WTC11 (cell line): ENCODE data around the gene WFDC12. TPM values are rescaled to one million over a fixed set of nuclear protein-coding genes. Genes with fewer than 3 reads are reported as not detected.

ENCODE experiments used
- ATAC-seq: fragments of 200-7000 bp; cut with Tn5 transposase; 2 replicates; pipeline ENCODE4 v1.10.0; 2021; ENCODE audit warnings: mild to moderate bottlenecking, moderate library complexity
- CTCF ChIA-PET: fragments of 300-600 bp; sonication (Branson Sonifier 250); formaldehyde crosslinking; loops from one replicate; lab custom pipeline; 2021; ENCODE audit warnings: antibody characterized with exemption; lab: Charles Lee
- POLR2A ChIA-PET: fragments of 350-600 bp; sonication (Branson Sonifier 250); formaldehyde crosslinking; loops from one replicate; lab custom pipeline; 2021; ENCODE audit warnings: antibody characterized with exemption; lab: Charles Lee
- DNase-seq: peaks from one replicate; pipeline ENCODE4 v3.0.0; 2021; ENCODE audit warnings: low spot score
- H3K27ac Mint-ChIP-seq: 2 replicates; pipeline ENCODE4 v1.8.0; 2021; ENCODE audit warnings: mixed read lengths
- H3K27me3 Mint-ChIP-seq: 2 replicates; pipeline ENCODE4 v1.8.0; 2021; ENCODE audit warnings: low read depth, mild to moderate bottlenecking, moderate library complexity, mixed read lengths
- H3K36me3 Mint-ChIP-seq: 2 replicates; pipeline ENCODE4 v1.8.0; 2021; ENCODE audit warnings: mixed read lengths
- H3K4me1 Mint-ChIP-seq: 2 replicates; pipeline ENCODE4 v1.8.0; 2022; ENCODE audit warnings: mixed read lengths
- H3K4me3 Mint-ChIP-seq: 2 replicates; pipeline ENCODE4 v1.8.0; 2021; ENCODE audit warnings: mild to moderate bottlenecking, moderate library complexity, mixed read lengths
- H3K9me3 Mint-ChIP-seq: 2 replicates; pipeline ENCODE4 v1.8.0; 2021; ENCODE audit warnings: mixed read lengths
- CREM ChIP-seq: sonication (generic); formaldehyde crosslinking; IDR thresholded peaks from 2 replicates; pipeline ENCODE4 v1.8.1; 2022; ENCODE audit warnings: mild to moderate bottlenecking, missing genetic modification reagents, moderate library complexity
- EMX1 ChIP-seq: fragments of 250-450 bp; sonication (Bioruptor Pico); IDR thresholded peaks from 2 replicates; pipeline ENCODE4 v1.8.0; 2021; ENCODE audit warnings: mild to moderate bottlenecking
- GTF2I ChIP-seq: fragments of 250-450 bp; sonication (Bioruptor Pico); conservative IDR thresholded peaks from 2 replicates; pipeline ENCODE4 v1.4.0; 2021; ENCODE audit warnings: mild to moderate bottlenecking
- JUN ChIP-seq: sonication (generic); formaldehyde crosslinking; IDR thresholded peaks from 2 replicates; pipeline ENCODE4 v1.8.0; 2023; ENCODE audit warnings: mild to moderate bottlenecking, missing genetic modification reagents
- KAT7 ChIP-seq: sonication (generic); formaldehyde crosslinking; IDR thresholded peaks from 2 replicates; pipeline ENCODE4 v1.8.1; 2023; ENCODE audit warnings: missing genetic modification reagents, mild to moderate bottlenecking, borderline replicate concordance
- ZNF121 ChIP-seq: sonication (generic); formaldehyde crosslinking; IDR thresholded peaks from 2 replicates; pipeline ENCODE4 v1.8.0; 2023; ENCODE audit warnings: missing genetic modification reagents
- ZNF138 ChIP-seq: sonication (generic); formaldehyde crosslinking; conservative IDR thresholded peaks from 2 replicates; pipeline ENCODE4 v1.8.1; 2022; ENCODE audit warnings: mild to moderate bottlenecking, moderate library complexity, missing genetic modification reagents
- ZNF317 ChIP-seq: sonication (generic); formaldehyde crosslinking; IDR thresholded peaks from 2 replicates; pipeline ENCODE4 v1.8.1; 2023; ENCODE audit warnings: low read depth, mild to moderate bottlenecking, moderate library complexity, missing genetic modification reagents, borderline replicate concordance
- ZNF396 ChIP-seq: fragments of 250-450 bp; sonication (Bioruptor Pico); IDR thresholded peaks from 2 replicates; pipeline ENCODE4 v1.8.0; 2021; ENCODE audit warnings: mild to moderate bottlenecking, moderate library complexity, borderline replicate concordance
- ZNF416 ChIP-seq: fragments of 250-450 bp; sonication (Bioruptor Pico); IDR thresholded peaks from 2 replicates; pipeline ENCODE4 v1.9.0; 2021; ENCODE audit warnings: mild to moderate bottlenecking, inconsistent platforms
- ZNF671 ChIP-seq: fragments of 250-450 bp; sonication (Bioruptor Pico); IDR thresholded peaks from 2 replicates; pipeline ENCODE4 v1.8.0; 2021; ENCODE audit warnings: mild to moderate bottlenecking
- total RNA-seq: library from RNA; stranded (reverse); gene quantifications from 3 replicates; pipeline ENCODE4 v1.2.3, GENCODE V29; 2021
- TF ChIP-seq, protein P1 (sequence below): sonication (generic); formaldehyde crosslinking; IDR thresholded peaks from 2 replicates; pipeline ENCODE4 v1.8.1; 2023; ENCODE audit warnings: mild to moderate bottlenecking, missing genetic modification reagents
- TF ChIP-seq, protein P2 (sequence below): sonication (generic); formaldehyde crosslinking; IDR thresholded peaks from 2 replicates; pipeline ENCODE4 v1.8.1; 2023; ENCODE audit warnings: mild to moderate bottlenecking, moderate library complexity, missing genetic modification reagents
- TF ChIP-seq, protein P3 (sequence below): sonication (generic); formaldehyde crosslinking; IDR thresholded peaks from 2 replicates; pipeline ENCODE4 v1.8.0; 2022; ENCODE audit warnings: mild to moderate bottlenecking, missing genetic modification reagents
- TF ChIP-seq, protein P4 (sequence below): sonication (generic); formaldehyde crosslinking; IDR thresholded peaks from 2 replicates; pipeline ENCODE4 v1.8.1; 2023; ENCODE audit warnings: mild to moderate bottlenecking, missing genetic modification reagents, moderate library complexity
- TF ChIP-seq, protein P5 (sequence below): fragments of 250-450 bp; sonication (Bioruptor Pico); IDR thresholded peaks from 2 replicates; pipeline ENCODE4 v1.8.0; 2021; ENCODE audit warnings: mild to moderate bottlenecking
- TF ChIP-seq, protein P6 (sequence below): sonication (generic); formaldehyde crosslinking; IDR thresholded peaks from 2 replicates; pipeline ENCODE4 v1.8.1; 2022; ENCODE audit warnings: low read depth, missing genetic modification reagents, borderline replicate concordance
- TF ChIP-seq, protein P7 (sequence below): sonication (generic); formaldehyde crosslinking; IDR thresholded peaks from 2 replicates; pipeline ENCODE4 v1.8.1; 2022; ENCODE audit warnings: mild to moderate bottlenecking, moderate library complexity, missing genetic modification reagents

The WFDC12 gene
- total RNA-seq, 1 experiment from 2014 or later, result not detected

DNA sequence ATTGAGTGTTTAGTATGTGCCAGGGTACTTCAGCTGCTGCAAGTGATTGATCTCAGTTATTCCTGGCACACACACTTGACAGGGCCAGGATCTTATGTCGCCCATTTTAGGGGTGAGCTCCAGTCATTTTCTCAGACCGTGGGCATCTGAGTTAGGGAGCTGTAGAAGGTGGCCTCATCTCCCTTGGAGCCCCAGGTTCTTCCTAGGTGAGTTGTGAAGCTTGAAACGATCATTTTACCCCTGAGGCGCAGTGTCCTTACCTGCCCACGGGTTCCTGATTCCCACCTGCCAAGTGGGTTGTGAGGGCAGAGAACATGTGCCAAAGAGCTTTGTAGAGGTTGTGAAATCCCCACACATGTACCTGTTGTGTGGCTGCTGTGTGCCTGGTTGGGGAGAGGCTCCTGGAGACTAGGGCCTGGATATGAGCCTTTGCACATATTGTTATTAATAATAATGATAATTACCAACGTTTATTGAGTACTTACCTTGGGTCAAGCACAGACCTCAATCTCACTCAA is 22.9 kb downstream of the WFDC12 start:
- Mint-ChIP-seq H3K36me3 (peaks cover 3% of the 10 kb centered on the region; the same call in 1 of the 2 replicates), H3K27ac (no peak overlapping the region), H3K4me1 (peaks cover 15% of the 10 kb centered on the region), H3K9me3 (0 out of 2 replicates have a peak, but pooled peaks cover 4% of the 10 kb centered on the region), H3K4me3 (peak overlapping the region; percentile 69), H3K27me3 (peaks cover 58% of the 10 kb centered on the region)
- POLR2A ChIA-PET, result no interaction called here
- TF ChIP-seq ZNF416 (CRISPR knock-in tag), result no peak
- TF ChIP-seq, protein P1, sequence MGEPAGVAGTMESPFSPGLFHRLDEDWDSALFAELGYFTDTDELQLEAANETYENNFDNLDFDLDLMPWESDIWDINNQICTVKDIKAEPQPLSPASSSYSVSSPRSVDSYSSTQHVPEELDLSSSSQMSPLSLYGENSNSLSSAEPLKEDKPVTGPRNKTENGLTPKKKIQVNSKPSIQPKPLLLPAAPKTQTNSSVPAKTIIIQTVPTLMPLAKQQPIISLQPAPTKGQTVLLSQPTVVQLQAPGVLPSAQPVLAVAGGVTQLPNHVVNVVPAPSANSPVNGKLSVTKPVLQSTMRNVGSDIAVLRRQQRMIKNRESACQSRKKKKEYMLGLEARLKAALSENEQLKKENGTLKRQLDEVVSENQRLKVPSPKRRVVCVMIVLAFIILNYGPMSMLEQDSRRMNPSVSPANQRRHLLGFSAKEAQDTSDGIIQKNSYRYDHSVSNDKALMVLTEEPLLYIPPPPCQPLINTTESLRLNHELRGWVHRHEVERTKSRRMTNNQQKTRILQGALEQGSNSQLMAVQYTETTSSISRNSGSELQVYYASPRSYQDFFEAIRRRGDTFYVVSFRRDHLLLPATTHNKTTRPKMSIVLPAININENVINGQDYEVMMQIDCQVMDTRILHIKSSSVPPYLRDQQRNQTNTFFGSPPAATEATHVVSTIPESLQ (CRISPR knock-in tag), result no peak
- CTCF ChIA-PET, result interaction anchor here (0.6 to 9.5 kb wide), 9 partner anchors 11 to 193 kb away, joined by 3 to 165 read pairs (median 4); partner anchors contain the start of gene WFDC5
- no peak for ATAC-seq
- DNase-seq, result no peak

DNA sequence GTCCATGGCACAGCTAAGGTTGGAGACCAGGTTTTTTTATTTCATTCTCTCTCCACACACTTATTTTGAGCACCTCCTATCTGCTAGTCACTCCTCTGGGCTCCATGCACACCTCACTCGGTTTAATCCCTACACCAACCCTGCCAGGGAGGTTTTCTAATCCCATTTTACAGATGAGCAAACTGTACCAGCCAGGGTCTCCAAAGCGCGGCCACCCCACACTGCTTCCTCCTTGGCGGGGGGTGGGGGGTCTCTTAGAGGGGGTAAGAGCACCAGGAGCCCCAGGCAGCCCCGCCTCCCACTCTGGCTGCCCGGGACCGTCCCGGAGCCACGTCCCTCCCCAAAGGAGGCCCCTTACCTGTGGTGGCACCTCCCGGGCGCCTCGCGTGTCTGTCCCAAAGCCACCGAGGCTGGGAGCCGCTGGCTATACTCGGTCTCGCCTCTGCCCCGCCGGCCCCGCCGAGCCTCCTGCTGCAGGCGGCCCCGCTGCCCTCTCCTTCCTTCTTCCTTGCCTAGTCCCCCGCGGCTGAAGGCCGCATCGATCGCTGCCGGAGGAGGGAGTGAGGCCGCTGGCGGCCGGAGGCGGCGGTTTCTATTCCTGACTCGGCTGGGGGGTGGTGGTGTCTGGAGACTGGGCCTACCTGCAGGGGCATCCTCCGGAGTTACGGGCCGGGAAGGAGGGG is 23.6 kb downstream of the WFDC12 start, which contains the start of gene KCNS1:
TSS of gene KCNS1 (minus strand) at position 565 of the 683 bp plus-strand sequence. CDS start 1,891 bp downstream, outside the sequence.
- peak within 1 kb of the TSS; percentile 69 for H3K4me3 Mint-ChIP-seq
- DNase-seq (peak; percentile 79), ATAC-seq (peak; percentile 74)
- 0 out of 2 replicates have a peak, but pooled peaks cover 4% of the 10 kb centered on the region for H3K9me3 Mint-ChIP-seq
- peaks cover 64% of the 10 kb centered on the region for H3K27me3 Mint-ChIP-seq
- H3K36me3 Mint-ChIP-seq, result peaks cover 3% of the 10 kb centered on the region; the same call in 1 of the 2 replicates
- TF ChIP-seq GTF2I (CRISPR knock-in tag) (peak; percentile 25), ZNF121 (CRISPR knock-in tag) (peak; percentile 78; the same call in 1 of the 2 replicates), ZNF396 (CRISPR knock-in tag) (no peak), JUN (CRISPR knock-in tag) (no peak)
- TF ChIP-seq, protein P2, sequence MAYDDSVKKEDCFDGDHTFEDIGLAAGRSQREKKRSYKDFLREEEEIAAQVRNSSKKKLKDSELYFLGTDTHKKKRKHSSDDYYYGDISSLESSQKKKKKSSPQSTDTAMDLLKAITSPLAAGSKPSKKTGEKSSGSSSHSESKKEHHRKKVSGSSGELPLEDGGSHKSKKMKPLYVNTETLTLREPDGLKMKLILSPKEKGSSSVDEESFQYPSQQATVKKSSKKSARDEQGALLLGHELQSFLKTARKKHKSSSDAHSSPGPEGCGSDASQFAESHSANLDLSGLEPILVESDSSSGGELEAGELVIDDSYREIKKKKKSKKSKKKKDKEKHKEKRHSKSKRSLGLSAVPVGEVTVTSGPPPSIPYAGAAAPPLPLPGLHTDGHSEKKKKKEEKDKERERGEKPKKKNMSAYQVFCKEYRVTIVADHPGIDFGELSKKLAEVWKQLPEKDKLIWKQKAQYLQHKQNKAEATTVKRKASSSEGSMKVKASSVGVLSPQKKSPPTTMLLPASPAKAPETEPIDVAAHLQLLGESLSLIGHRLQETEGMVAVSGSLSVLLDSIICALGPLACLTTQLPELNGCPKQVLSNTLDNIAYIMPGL (CRISPR knock-in tag), result peak; percentile 65; the same call in 1 of the 2 replicates
- H3K4me1 Mint-ChIP-seq, result peaks cover 15% of the 10 kb centered on the region
- ChIA-PET POLR2A (no interaction called here), CTCF (interaction anchor here (0.6 to 9.5 kb wide), 14 partner anchors 12 to 670 kb away, joined by 3 to 165 read pairs (median 4); partner anchors contain the start of gene WFDC5)
- no peak within 1 kb of the TSS for H3K27ac Mint-ChIP-seq

DNA sequence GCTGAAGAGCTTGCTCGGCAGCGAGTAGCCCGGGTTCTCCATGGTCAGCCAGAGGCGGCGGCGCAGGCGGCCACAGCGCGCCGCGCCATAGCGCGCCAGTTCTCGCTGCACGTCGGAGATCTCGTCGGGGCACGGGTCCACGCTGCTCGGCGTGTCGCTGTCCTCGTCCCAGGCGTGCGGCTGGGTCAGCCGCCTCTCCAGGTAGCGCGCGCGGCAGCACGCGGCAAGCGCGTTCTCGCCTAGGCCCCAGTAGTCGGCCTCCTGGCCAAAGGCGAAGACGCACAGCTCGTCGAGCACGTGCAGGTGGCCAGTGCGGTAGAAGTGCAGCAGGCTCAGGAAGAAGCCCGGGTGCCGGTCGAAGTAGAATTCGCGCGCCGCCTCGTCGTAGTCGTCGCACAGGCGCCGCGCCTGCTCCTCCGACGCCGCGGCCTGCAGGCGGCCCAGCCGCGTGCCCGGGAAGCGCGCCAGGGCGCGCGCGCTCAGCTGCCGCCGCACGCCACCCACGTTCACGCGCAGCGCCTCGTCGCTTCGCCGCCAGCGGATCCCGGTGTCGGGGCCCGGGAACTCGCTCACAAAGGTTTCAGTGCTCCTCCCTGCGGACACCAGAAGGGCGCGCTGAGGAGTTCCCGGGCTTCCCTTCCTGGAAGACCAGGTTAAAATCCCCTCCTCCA is 26.0 kb downstream of the WFDC12 start:
- DNase-seq (peak; percentile 81), ATAC-seq (peak; percentile 73)
- Mint-ChIP-seq H3K27me3 (peaks cover 61% of the 10 kb centered on the region), H3K9me3 (no peaks in the 10 kb centered on the region), H3K36me3 (peaks cover 3% of the 10 kb centered on the region; the same call in 1 of the 2 replicates), H3K4me3 (peak overlapping the region; percentile 36), H3K4me1 (peaks cover 15% of the 10 kb centered on the region), H3K27ac (no peak overlapping the region)
- ChIA-PET CTCF (interaction anchor here (0.8 to 9.5 kb wide), 12 partner anchors 14 to 202 kb away, joined by 3 to 165 read pairs (median 10); partner anchors contain the start of gene WFDC5), POLR2A (interaction anchor here (0.5 kb wide), 1 partner anchor 85 kb away, joined by 3 read pairs; no protein-coding TSS in a partner anchor)
- TF ChIP-seq, protein P3, sequence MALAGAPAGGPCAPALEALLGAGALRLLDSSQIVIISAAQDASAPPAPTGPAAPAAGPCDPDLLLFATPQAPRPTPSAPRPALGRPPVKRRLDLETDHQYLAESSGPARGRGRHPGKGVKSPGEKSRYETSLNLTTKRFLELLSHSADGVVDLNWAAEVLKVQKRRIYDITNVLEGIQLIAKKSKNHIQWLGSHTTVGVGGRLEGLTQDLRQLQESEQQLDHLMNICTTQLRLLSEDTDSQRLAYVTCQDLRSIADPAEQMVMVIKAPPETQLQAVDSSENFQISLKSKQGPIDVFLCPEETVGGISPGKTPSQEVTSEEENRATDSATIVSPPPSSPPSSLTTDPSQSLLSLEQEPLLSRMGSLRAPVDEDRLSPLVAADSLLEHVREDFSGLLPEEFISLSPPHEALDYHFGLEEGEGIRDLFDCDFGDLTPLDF (CRISPR knock-in tag), result peak; percentile 96
- TF ChIP-seq EMX1 (CRISPR knock-in tag) (no peak), ZNF317 (CRISPR knock-in tag) (no peak; the same call in 1 of the 2 replicates), CREM (CRISPR knock-in tag) (peak; percentile 70; the same call in 1 of the 2 replicates), ZNF671 (CRISPR knock-in tag) (no peak), KAT7 (CRISPR knock-in tag) (peak; percentile 79; the same call in 1 of the 2 replicates), ZNF138 (CRISPR knock-in tag) (peak; percentile 88; the same call in 1 of the 2 replicates), ZNF121 (CRISPR knock-in tag) (peak; percentile 68; the same call in 1 of the 2 replicates), ZNF416 (CRISPR knock-in tag) (no peak)
- TF ChIP-seq, protein P4, sequence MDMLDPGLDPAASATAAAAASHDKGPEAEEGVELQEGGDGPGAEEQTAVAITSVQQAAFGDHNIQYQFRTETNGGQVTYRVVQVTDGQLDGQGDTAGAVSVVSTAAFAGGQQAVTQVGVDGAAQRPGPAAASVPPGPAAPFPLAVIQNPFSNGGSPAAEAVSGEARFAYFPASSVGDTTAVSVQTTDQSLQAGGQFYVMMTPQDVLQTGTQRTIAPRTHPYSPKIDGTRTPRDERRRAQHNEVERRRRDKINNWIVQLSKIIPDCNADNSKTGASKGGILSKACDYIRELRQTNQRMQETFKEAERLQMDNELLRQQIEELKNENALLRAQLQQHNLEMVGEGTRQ (CRISPR knock-in tag), result no peak
- TF ChIP-seq, protein P5, sequence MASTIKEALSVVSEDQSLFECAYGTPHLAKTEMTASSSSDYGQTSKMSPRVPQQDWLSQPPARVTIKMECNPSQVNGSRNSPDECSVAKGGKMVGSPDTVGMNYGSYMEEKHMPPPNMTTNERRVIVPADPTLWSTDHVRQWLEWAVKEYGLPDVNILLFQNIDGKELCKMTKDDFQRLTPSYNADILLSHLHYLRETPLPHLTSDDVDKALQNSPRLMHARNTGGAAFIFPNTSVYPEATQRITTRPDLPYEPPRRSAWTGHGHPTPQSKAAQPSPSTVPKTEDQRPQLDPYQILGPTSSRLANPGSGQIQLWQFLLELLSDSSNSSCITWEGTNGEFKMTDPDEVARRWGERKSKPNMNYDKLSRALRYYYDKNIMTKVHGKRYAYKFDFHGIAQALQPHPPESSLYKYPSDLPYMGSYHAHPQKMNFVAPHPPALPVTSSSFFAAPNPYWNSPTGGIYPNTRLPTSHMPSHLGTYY (CRISPR knock-in tag), result 0 out of 2 replicates have a peak, but pooled peaks have one; percentile 15
- TF ChIP-seq, protein P6, sequence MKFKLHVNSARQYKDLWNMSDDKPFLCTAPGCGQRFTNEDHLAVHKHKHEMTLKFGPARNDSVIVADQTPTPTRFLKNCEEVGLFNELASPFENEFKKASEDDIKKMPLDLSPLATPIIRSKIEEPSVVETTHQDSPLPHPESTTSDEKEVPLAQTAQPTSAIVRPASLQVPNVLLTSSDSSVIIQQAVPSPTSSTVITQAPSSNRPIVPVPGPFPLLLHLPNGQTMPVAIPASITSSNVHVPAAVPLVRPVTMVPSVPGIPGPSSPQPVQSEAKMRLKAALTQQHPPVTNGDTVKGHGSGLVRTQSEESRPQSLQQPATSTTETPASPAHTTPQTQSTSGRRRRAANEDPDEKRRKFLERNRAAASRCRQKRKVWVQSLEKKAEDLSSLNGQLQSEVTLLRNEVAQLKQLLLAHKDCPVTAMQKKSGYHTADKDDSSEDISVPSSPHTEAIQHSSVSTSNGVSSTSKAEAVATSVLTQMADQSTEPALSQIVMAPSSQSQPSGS, result peak; percentile 70; the same call in 1 of the 2 replicates
- TF ChIP-seq, protein P7, sequence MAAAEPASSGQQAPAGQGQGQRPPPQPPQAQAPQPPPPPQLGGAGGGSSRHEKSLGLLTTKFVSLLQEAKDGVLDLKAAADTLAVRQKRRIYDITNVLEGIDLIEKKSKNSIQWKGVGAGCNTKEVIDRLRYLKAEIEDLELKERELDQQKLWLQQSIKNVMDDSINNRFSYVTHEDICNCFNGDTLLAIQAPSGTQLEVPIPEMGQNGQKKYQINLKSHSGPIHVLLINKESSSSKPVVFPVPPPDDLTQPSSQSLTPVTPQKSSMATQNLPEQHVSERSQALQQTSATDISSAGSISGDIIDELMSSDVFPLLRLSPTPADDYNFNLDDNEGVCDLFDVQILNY (CRISPR knock-in tag), result peak; percentile 82
